B cell (primary cell): ENCODE data around the gene TRPM6. TPM values are rescaled to one million over a fixed set of nuclear protein-coding genes. Genes with fewer than 3 reads are reported as not detected.

ENCODE experiments used
- ATAC-seq: fragments of 200-7000 bp; cut with Tn5 transposase; one replicate; pipeline ENCODE4 v1.10.0; 2021; ENCODE audit warnings: low read depth, mild to moderate bottlenecking, moderate number of reproducible peaks, moderate library complexity
- CTCF ChIA-PET: fragments of 350-600 bp; sonication (Branson Sonifier 250); formaldehyde crosslinking; loops from one replicate; lab custom pipeline; 2021; ENCODE audit warnings: antibody characterized with exemption, inconsistent platforms; lab: Charles Lee
- POLR2A ChIA-PET: fragments of 350-600 bp; sonication (Branson Sonifier 250); formaldehyde crosslinking; loops from one replicate; lab custom pipeline; 2021; ENCODE audit warnings: antibody characterized with exemption; lab: Charles Lee
- DNase-seq: peaks from one replicate; pipeline ENCODE4 v3.0.0; 2013
- H2AFZ ChIP-seq: 2 replicates; pipeline ENCODE4 v1.6.1; 2012; ENCODE audit warnings: mild to moderate bottlenecking, low read depth, low read length; ENCODE audit not compliant: insufficient read depth, poor library complexity, severe bottlenecking
- H3K27ac ChIP-seq, 2 donors: 1 replicate in 1 of 2; 2 replicates in 1 of 2; pipeline ENCODE4 v1.5.1; 2012 to 2013; ENCODE audit warnings: low read length in 2 of 2, mild to moderate bottlenecking in 2 of 2, moderate library complexity in 1 of 2
- H3K27me3 ChIP-seq, 4 experiments: fragments of 200-600 bp in 1 of 4; sonication (generic) in 1 of 4; replicated peaks in 1 of 4; 1 replicate in 2 of 4; 2 replicates in 2 of 4; pipeline versions ENCODE4 v1.6.1 to v1.7.0; 2013 to 2016; ENCODE audit warnings: low read length in 3 of 4, mild to moderate bottlenecking in 2 of 4, mixed read lengths in 1 of 4, moderate library complexity in 1 of 4; ENCODE audit not compliant: insufficient read depth in 4 of 4, control insufficient read depth in 3 of 4; ENCODE audit errors: control extremely low read depth in 1 of 4
- H3K36me3 ChIP-seq, 2 experiments: replicated peaks in 1 of 2; 1 replicate in 1 of 2; 2 replicates in 1 of 2; pipeline versions ENCODE4 v1.6.1 to v1.7.1; 2013; ENCODE audit warnings: low read length in 1 of 2; ENCODE audit not compliant: insufficient read depth in 2 of 2, control insufficient read depth in 1 of 2; ENCODE audit errors: control extremely low read depth in 1 of 2, extremely low read depth in 1 of 2
- H3K4me1 ChIP-seq, 2 donors: fragments of 200-600 bp in 1 of 2; sonication (generic) in 1 of 2; 1 replicate in 1 of 2; 2 replicates in 1 of 2; pipeline versions ENCODE4 v1.5.1 to v1.6.1; 2013 to 2017; ENCODE audit warnings: low read length in 2 of 2; ENCODE audit not compliant: control insufficient read depth in 2 of 2, insufficient read depth in 2 of 2
- H3K4me2 ChIP-seq: replicated peaks from 2 replicates; pipeline ENCODE3; 2012; ENCODE audit warnings: mild to moderate bottlenecking, low read depth, low read length; ENCODE audit not compliant: poor library complexity, severe bottlenecking
- H3K4me3 ChIP-seq, 5 experiments: fragments of 200-600 bp in 1 of 5; sonication (generic) in 1 of 5; 1 replicate in 3 of 5; 2 replicates in 2 of 5; pipeline versions ENCODE4 v1.5.1 to v1.7.0; 2011 to 2016; ENCODE audit warnings: low read length in 4 of 5, mild to moderate bottlenecking in 4 of 5, low read depth in 2 of 5, control low read depth in 1 of 5, moderate library complexity in 1 of 5; ENCODE audit not compliant: insufficient read depth in 1 of 5; ENCODE audit errors: control extremely low read depth in 1 of 5, extremely low read depth in 1 of 5
- H3K79me2 ChIP-seq: fragments of 200-600 bp; sonication (generic); one replicate; pipeline ENCODE4 v1.6.0; 2016; ENCODE audit warnings: low read length; ENCODE audit not compliant: control insufficient read depth, insufficient read depth
- H3K9ac ChIP-seq: fragments of 200-600 bp; sonication (generic); 2 replicates; pipeline ENCODE4 v1.6.1; 2017; ENCODE audit warnings: mild to moderate bottlenecking, low read length, moderate library complexity
- H3K9me3 ChIP-seq, 3 donors: one replicate each; pipeline versions ENCODE4 v1.6.1 to v1.7.1; 2013; ENCODE audit warnings: low read length in 2 of 3; ENCODE audit not compliant: control insufficient read depth in 2 of 3, insufficient read depth in 1 of 3; ENCODE audit errors: control extremely low read depth in 1 of 3
- H4K20me1 ChIP-seq: 2 replicates; pipeline ENCODE4 v1.6.0; 2012; ENCODE audit warnings: mild to moderate bottlenecking, low read length; ENCODE audit not compliant: insufficient read depth, control insufficient read depth, poor library complexity, severe bottlenecking
- H3K27ac Mint-ChIP-seq: one replicate; pipeline ENCODE4 v1.8.0; 2021; ENCODE audit warnings: mixed read lengths
- H3K27me3 Mint-ChIP-seq: one replicate; pipeline ENCODE4 v1.8.0; 2021; ENCODE audit warnings: mixed read lengths
- H3K4me1 Mint-ChIP-seq: one replicate; pipeline ENCODE4 v1.8.0; 2021; ENCODE audit warnings: mixed read lengths
- H3K4me3 Mint-ChIP-seq: one replicate; pipeline ENCODE4 v1.8.0; 2021; ENCODE audit warnings: mixed read lengths
- H3K9me3 Mint-ChIP-seq: one replicate; pipeline ENCODE4 v1.8.0; 2022; ENCODE audit warnings: mixed read lengths; ENCODE audit not compliant: insufficient read depth
- EZH2 ChIP-seq: IDR thresholded peaks from 2 replicates; pipeline ENCODE4 v1.6.1; 2012; ENCODE audit warnings: borderline replicate concordance, low read depth, mild to moderate bottlenecking, moderate library complexity, low read length; ENCODE audit not compliant: insufficient read depth, poor library complexity, severe bottlenecking
- WGBS: methylation state at CpG from one replicate; pipeline ENCODE4 v1.1.5; 2013; ENCODE audit warnings: missing lambda C conversion rate; ENCODE audit not compliant: insufficient coverage; 5-methylcytosine and 5-hydroxymethylcytosine counted together
- intact Hi-C: fragments of 100-400 bp; cut with micrococcal nuclease; formaldehyde crosslinking; loops from one replicate; pipeline ENCODE4 v1.10.0; 2022
- polyA plus RNA-seq: library from polyadenylated mRNA; depleted of rRNA; stranded (reverse); fragments of >200 nt; gene quantifications from 2 replicates; pipeline ENCODE4 v1.2.3, GENCODE V29; 2012
- total RNA-seq, 2 donors: library from RNA; stranded (reverse); fragments of 120-200 nt in 1 of 2; gene quantifications; 1 replicate in 1 of 2; 2 replicates in 1 of 2; pipeline versions ENCODE4 v1.2.3 to v1.2.4, GENCODE V29; 2013 to 2022
- TF ChIP-seq, protein P1 (sequence below): fragments of 200-600 bp; IDR thresholded peaks from one replicate; pipeline ENCODE4 v1.8.0; 2022; ENCODE audit warnings: antibody characterized with exemption, mild to moderate bottlenecking

TRPM6 gene
- total and polyA plus RNA-seq, 2 donors (not counting 1 experiment from before 2014, with no cell fraction given) = not detected

GRCh38 chr9:74810200-74810599, 77.5 kb downstream of the TRPM6 start:
- H3K9me3 ChIP-seq = no peaks in the 10 kb centered on the region
- Mint-ChIP-seq H3K27me3 (peaks cover 13% of the 10 kb centered on the region), H3K4me1 (no peaks in the 10 kb centered on the region), H3K27ac (no peak overlapping the region), H3K9me3 (no peaks in the 10 kb centered on the region), H3K4me3 (no peak overlapping the region)
- H3K4me1 ChIP-seq = no peaks in the 10 kb centered on the region
- H2AFZ ChIP-seq = no peak overlapping the region
- intact Hi-C loops = no loop called here
- no peaks in the 10 kb centered on the region for H4K20me1 ChIP-seq
- no peak for DNase-seq
- no peak overlapping the region for H3K4me2 ChIP-seq
- H3K4me3 ChIP-seq = no peak overlapping the region
- H3K9ac ChIP-seq = no peak overlapping the region
- no peak for ATAC-seq
- H3K27ac ChIP-seq = no peak overlapping the region
- no peaks in the 10 kb centered on the region for H3K79me2 ChIP-seq
- POLR2A ChIA-PET = no interaction called here
- H3K27me3 ChIP-seq = peaks cover 0 to 9% (median 4%) of the 10 kb centered on the region in 4 experiments
- TF ChIP-seq, protein P1, sequence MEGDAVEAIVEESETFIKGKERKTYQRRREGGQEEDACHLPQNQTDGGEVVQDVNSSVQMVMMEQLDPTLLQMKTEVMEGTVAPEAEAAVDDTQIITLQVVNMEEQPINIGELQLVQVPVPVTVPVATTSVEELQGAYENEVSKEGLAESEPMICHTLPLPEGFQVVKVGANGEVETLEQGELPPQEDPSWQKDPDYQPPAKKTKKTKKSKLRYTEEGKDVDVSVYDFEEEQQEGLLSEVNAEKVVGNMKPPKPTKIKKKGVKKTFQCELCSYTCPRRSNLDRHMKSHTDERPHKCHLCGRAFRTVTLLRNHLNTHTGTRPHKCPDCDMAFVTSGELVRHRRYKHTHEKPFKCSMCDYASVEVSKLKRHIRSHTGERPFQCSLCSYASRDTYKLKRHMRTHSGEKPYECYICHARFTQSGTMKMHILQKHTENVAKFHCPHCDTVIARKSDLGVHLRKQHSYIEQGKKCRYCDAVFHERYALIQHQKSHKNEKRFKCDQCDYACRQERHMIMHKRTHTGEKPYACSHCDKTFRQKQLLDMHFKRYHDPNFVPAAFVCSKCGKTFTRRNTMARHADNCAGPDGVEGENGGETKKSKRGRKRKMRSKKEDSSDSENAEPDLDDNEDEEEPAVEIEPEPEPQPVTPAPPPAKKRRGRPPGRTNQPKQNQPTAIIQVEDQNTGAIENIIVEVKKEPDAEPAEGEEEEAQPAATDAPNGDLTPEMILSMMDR = no peak
- TF ChIP-seq EZH2 = no peak
- WGBS = no CpG with 5 or more reads among the region's 2 CpGs
- CTCF ChIA-PET = no interaction called here
- no peaks in the 10 kb centered on the region for H3K36me3 ChIP-seq

- H3K4me2 ChIP-seq = no peak overlapping the region
- ChIA-PET CTCF (interaction anchor here (1.1 to 1.4 kb wide), 2 partner anchors 26 to 28 kb away, joined by 3 to 5 read pairs; no protein-coding TSS in a partner anchor), POLR2A (no interaction called here)
- Mint-ChIP-seq H3K27me3 (peaks cover 30% of the 10 kb centered on the region), H3K4me1 (no peaks in the 10 kb centered on the region), H3K27ac (no peak overlapping the region), H3K9me3 (no peaks in the 10 kb centered on the region), H3K4me3 (no peak overlapping the region)
- H3K79me2 ChIP-seq = no peaks in the 10 kb centered on the region
- no peaks in the 10 kb centered on the region for H3K4me1 ChIP-seq
- H3K9me3 ChIP-seq = no peaks in the 10 kb centered on the region
- no peaks in the 10 kb centered on the region for H3K36me3 ChIP-seq
- H3K27ac ChIP-seq = no peak overlapping the region
- ATAC-seq (no peak), DNase-seq (no peak)
- no peak for TF ChIP-seq EZH2
- TF ChIP-seq, protein P1 = no peak
- H3K9ac ChIP-seq = no peak overlapping the region
- no CpG with 5 or more reads among the region's 2 CpGs for WGBS
- H3K27me3 ChIP-seq = peaks cover 0 to 5% (median 2%) of the 10 kb centered on the region in 4 experiments
- H4K20me1 ChIP-seq = no peaks in the 10 kb centered on the region
- no peak overlapping the region for H3K4me3 ChIP-seq
- intact Hi-C loops = no loop called here
- no peak overlapping the region for H2AFZ ChIP-seq
Observed at GRCh38 chr9:74804018-74804385, 83.7 kb downstream of the TRPM6 start.
